ENCODE data around the gene LITAFD. TPM values are rescaled to one million over a fixed set of nuclear protein-coding genes. Genes with fewer than 3 reads are reported as not detected.

LITAFD gene
- polyA plus RNA-seq, 4 donors = 0.17 to 0.26 TPM; not detected in 2

GRCh38 chr16:8890549-8890921 lies 8.4 kb downstream of the LITAFD start:
- DNase-seq (ENCODE audit: low read depth in 4 of 4, low spot score in 2 of 4) = no peak

- no peak for DNase-seq (ENCODE audit: low read depth in 4 of 4, low spot score in 2 of 4)
Measured at GRCh38 chr16:8892101-8892575, 10.0 kb downstream of the LITAFD start.

- no peak for DNase-seq (ENCODE audit: low read depth in 4 of 4, low spot score in 2 of 4)
Measured at GRCh38 chr16:8893426-8893825, 11.3 kb downstream of the LITAFD start.

GRCh38 chr16:8893976-8894690 lies 12.0 kb downstream of the LITAFD start:
- no peak for DNase-seq (ENCODE audit: low read depth in 4 of 4, low spot score in 2 of 4)

GRCh38 chr16:8894736-8895334 lies 12.7 kb downstream of the LITAFD start:
- DNase-seq (ENCODE audit: low read depth in 4 of 4, low spot score in 2 of 4) = no peak

GRCh38 chr16:8898660-8899318 lies 16.6 kb downstream of the LITAFD start:
- DNase-seq (ENCODE audit: low read depth in 4 of 4, low spot score in 2 of 4) = no peak

- no peak for DNase-seq (ENCODE audit: low read depth in 4 of 4, low spot score in 2 of 4)
Measured at GRCh38 chr16:8899709-8900317, 17.7 kb downstream of the LITAFD start.

- DNase-seq (ENCODE audit: low read depth in 4 of 4, low spot score in 2 of 4) = no peak
Measured at GRCh38 chr16:8900343-8900742, 18.2 kb downstream of the LITAFD start.

- no peak for DNase-seq (ENCODE audit: low read depth in 4 of 4, low spot score in 2 of 4)
Measured at GRCh38 chr16:8901320-8901861, 19.2 kb downstream of the LITAFD start.

GRCh38 chr16:8903004-8903403 lies 20.9 kb downstream of the LITAFD start:
- no peak for DNase-seq (ENCODE audit: low read depth in 4 of 4, low spot score in 2 of 4)

- no peak for DNase-seq (ENCODE audit: low read depth in 4 of 4, low spot score in 2 of 4)
Measured at GRCh38 chr16:8904018-8904430, 21.9 kb downstream of the LITAFD start.

GRCh38 chr16:8905168-8905762 lies 23.1 kb downstream of the LITAFD start:
- no peak for DNase-seq (ENCODE audit: low read depth in 4 of 4, low spot score in 2 of 4)

GRCh38 chr16:8905795-8906591 lies 23.8 kb downstream of the LITAFD start:
- no peak for DNase-seq (ENCODE audit: low read depth in 4 of 4, low spot score in 2 of 4)

GRCh38 chr16:8907096-8907495 lies 24.9 kb downstream of the LITAFD start:
- no peak for DNase-seq (ENCODE audit: low read depth in 4 of 4, low spot score in 2 of 4)

GRCh38 chr16:8908810-8909468 lies 26.8 kb downstream of the LITAFD start:
- DNase-seq (ENCODE audit: low read depth in 4 of 4, low spot score in 2 of 4) = no peak

GRCh38 chr16:8910811-8911210 lies 28.7 kb downstream of the LITAFD start:
- DNase-seq (ENCODE audit: low read depth in 4 of 4, low spot score in 2 of 4) = no peak

- DNase-seq (ENCODE audit: low read depth in 4 of 4, low spot score in 2 of 4) = no peak
Measured at GRCh38 chr16:8912793-8913192, 30.6 kb downstream of the LITAFD start.

GRCh38 chr16:8914098-8914497 lies 31.9 kb downstream of the LITAFD start:
- DNase-seq (ENCODE audit: low read depth in 4 of 4, low spot score in 2 of 4) = no peak

- no peak for DNase-seq (ENCODE audit: low read depth in 4 of 4, low spot score in 2 of 4)
Measured at GRCh38 chr16:8915722-8916301, 33.7 kb downstream of the LITAFD start.

All from left renal cortex interstitium (tissue), 4 donors.